LNCAP (cell line): ENCODE results near the gene EPGN.

Source experiments
- TF ChIP-seq, protein P1 (sequence below): fragments of 450-650 bp; IDR thresholded peaks from 2 replicates; pipeline ENCODE4 v1.5.1; 2017; ENCODE audit warnings: mild to moderate bottlenecking

Gene EPGN

DNA sequence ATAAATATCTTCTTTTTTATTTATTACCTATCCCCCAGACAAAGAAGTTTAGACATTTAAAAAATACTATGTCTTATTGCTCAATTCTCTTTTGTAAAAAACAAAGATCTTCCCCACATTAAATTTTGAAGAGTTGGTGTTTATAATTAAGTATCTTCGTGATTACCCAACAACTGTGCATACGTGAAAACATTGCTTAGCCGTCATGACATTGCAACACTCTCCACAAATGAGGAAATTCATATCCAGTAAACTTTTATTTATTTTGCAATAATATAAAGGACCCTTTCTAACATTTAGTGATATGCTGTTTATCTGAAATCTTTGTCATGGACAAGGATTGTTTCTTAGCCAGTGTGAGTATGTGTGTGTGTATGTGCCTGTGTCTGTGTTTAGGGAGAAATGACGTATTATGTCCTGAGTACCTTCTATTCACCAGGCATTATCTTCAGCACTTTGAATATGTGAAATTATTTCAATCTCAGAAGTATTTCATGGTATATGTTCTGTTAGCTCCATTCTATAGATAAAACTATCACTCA is 30.6 kb downstream of the EPGN start:
- TF ChIP-seq, protein P1, sequence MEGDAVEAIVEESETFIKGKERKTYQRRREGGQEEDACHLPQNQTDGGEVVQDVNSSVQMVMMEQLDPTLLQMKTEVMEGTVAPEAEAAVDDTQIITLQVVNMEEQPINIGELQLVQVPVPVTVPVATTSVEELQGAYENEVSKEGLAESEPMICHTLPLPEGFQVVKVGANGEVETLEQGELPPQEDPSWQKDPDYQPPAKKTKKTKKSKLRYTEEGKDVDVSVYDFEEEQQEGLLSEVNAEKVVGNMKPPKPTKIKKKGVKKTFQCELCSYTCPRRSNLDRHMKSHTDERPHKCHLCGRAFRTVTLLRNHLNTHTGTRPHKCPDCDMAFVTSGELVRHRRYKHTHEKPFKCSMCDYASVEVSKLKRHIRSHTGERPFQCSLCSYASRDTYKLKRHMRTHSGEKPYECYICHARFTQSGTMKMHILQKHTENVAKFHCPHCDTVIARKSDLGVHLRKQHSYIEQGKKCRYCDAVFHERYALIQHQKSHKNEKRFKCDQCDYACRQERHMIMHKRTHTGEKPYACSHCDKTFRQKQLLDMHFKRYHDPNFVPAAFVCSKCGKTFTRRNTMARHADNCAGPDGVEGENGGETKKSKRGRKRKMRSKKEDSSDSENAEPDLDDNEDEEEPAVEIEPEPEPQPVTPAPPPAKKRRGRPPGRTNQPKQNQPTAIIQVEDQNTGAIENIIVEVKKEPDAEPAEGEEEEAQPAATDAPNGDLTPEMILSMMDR = no peak

DNA sequence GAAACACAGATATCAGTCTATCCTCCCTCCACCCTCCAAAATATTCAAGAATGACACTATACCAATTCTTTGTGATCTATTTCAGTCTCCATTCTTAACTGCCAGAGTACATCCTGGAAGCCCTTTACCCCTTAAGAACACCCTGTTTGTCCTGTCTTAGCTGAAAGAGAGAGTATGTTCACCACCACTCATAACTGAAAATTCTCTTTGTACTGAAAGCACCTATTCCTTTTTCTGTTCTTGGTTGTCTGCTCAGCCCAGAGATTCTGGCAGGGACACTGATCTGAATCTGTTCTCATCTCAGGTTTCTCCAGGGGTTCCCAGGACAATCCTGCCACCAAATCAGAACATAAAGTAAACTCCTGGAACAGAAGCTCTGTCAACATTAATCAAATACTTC is 31.2 kb downstream of the EPGN start:
- TF ChIP-seq, protein P1 = no peak

- TF ChIP-seq, protein P1 = no peak
These were observed 35.8 kb downstream of the EPGN start for GRCh38 chr4:74344031-74344430.

- TF ChIP-seq, protein P1 = no peak
These were observed 45.6 kb downstream of the EPGN start for GRCh38 chr4:74353858-74354257.

- TF ChIP-seq, protein P1 = no peak
These were observed 49.7 kb downstream of the EPGN start for GRCh38 chr4:74357965-74358364.

GRCh38 chr4:74361671-74362070 is 53.4 kb downstream of the EPGN start:
- TF ChIP-seq, protein P1 = no peak

DNA sequence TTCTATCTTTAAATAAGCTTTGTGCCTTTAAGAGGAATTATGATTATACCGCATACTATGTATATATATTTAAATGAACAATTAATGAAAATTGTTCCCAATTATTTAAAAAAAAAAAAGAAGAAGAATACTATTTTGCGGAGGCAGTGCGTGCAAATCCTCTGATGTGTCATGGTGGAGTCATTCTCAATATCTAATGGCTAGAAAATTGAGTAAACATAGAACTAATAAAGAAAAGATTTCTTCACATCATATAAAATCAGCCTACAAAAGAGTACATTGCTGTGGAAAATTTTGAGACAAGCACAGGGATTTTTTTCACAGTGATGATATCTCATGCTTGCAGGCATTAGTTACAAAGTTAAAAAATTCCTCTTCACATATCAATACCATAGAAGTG is 54.1 kb downstream of the EPGN start:
- TF ChIP-seq, protein P1 = no peak

DNA sequence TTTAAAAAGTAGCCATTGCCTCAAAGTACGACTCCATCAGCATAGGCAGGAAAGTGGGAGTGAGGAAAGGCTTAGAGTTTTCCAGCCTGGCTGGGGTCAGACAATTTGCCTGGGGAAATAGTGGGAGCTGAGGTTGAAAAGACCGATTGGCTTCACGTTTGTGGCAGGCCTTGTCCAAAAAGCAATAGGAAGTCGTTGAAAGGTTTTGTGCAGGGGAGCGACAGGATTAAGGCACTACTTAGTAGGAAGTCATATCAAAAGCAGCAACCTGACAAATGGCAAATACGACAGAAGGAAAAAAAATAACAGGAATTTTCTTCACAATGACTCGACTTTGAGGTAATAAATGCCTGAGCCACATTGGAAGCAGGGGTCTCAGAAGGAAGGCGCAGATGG is 56.0 kb downstream of the EPGN start:
- TF ChIP-seq, protein P1 = no peak
